ENCODE data around the gene ISG15. TPM values are rescaled to one million over a fixed set of nuclear protein-coding genes. Genes with fewer than 3 reads are reported as not detected.

Gene ISG15
- total and polyA plus RNA-seq, 2 experiments from 2014 or later, result 62.3 to 89.6 TPM

- Histone ChIP-seq H3K9me3 (ENCODE audit: low read depth) (no peaks in the 10 kb centered on the region), H3K4me2 (peak overlapping the region; percentile 57), H3K4me1 (ENCODE audit: insufficient read depth) (peaks cover 32% of the 10 kb centered on the region), H4K20me1 (ENCODE audit: insufficient read depth, poor library complexity, severe bottlenecking) (no peaks in the 10 kb centered on the region), H2AFZ (no peak overlapping the region), H3K27ac (no peak overlapping the region), H3K79me2 (peaks cover 16% of the 10 kb centered on the region), H3K4me3 (no peak overlapping the region), H3K9me2 (replicated peaks; ENCODE audit: insufficient read depth) (no peaks in the 10 kb centered on the region), H3K27me3 (no peaks in the 10 kb centered on the region), H3K36me3 (replicated peaks; ENCODE audit: insufficient read depth, low read depth) (no peaks in the 10 kb centered on the region)
- 80% methylated on average over 7 of the region's 7 CpGs for WGBS (ENCODE audit: low lambda C conversion rate, missing lambda C conversion rate)
- no peak for TF ChIP-seq EZH2 (IDR thresholded peaks at IDR 0.05; ENCODE audit: borderline replicate concordance)
- TF ChIP-seq EZH2phosphoT487 (IDR thresholded peaks at IDR 0.05; ENCODE audit: low read depth, severe bottlenecking, unreplicated experiment), result no peak
- TF ChIP-seq, protein P1, sequence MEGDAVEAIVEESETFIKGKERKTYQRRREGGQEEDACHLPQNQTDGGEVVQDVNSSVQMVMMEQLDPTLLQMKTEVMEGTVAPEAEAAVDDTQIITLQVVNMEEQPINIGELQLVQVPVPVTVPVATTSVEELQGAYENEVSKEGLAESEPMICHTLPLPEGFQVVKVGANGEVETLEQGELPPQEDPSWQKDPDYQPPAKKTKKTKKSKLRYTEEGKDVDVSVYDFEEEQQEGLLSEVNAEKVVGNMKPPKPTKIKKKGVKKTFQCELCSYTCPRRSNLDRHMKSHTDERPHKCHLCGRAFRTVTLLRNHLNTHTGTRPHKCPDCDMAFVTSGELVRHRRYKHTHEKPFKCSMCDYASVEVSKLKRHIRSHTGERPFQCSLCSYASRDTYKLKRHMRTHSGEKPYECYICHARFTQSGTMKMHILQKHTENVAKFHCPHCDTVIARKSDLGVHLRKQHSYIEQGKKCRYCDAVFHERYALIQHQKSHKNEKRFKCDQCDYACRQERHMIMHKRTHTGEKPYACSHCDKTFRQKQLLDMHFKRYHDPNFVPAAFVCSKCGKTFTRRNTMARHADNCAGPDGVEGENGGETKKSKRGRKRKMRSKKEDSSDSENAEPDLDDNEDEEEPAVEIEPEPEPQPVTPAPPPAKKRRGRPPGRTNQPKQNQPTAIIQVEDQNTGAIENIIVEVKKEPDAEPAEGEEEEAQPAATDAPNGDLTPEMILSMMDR (IDR thresholded peaks at IDR 0.05; ENCODE audit: poor library complexity), result no peak
- no peak for DNase-seq (ENCODE audit: low spot score)
Measured at GRCh38 chr1:1004420-1004779, 8.9 kb upstream of the ISG15 start.

GRCh38 chr1:1004780-1005697 is 8.3 kb upstream of the ISG15 start:
- peak; percentile 74 for DNase-seq (ENCODE audit: low spot score)
- WGBS (ENCODE audit: low lambda C conversion rate, missing lambda C conversion rate), result 33% methylated on average over 21 of the region's 21 CpGs
- Histone ChIP-seq H3K4me2 (peak overlapping the region; percentile 57), H3K27me3 (no peaks in the 10 kb centered on the region), H3K4me3 (no peak overlapping the region), H3K9me2 (replicated peaks; ENCODE audit: insufficient read depth) (no peaks in the 10 kb centered on the region), H3K27ac (peak overlapping the region; percentile 97), H2AFZ (no peak overlapping the region), H4K20me1 (ENCODE audit: insufficient read depth, poor library complexity, severe bottlenecking) (no peaks in the 10 kb centered on the region), H3K79me2 (peaks cover 16% of the 10 kb centered on the region), H3K9me3 (ENCODE audit: low read depth) (no peaks in the 10 kb centered on the region), H3K36me3 (replicated peaks; ENCODE audit: insufficient read depth, low read depth) (no peaks in the 10 kb centered on the region), H3K4me1 (ENCODE audit: insufficient read depth) (peaks cover 32% of the 10 kb centered on the region)
- TF ChIP-seq EZH2phosphoT487 (IDR thresholded peaks at IDR 0.05; ENCODE audit: low read depth, severe bottlenecking, unreplicated experiment) (no peak), EZH2 (IDR thresholded peaks at IDR 0.05; ENCODE audit: borderline replicate concordance) (no peak)
- TF ChIP-seq, protein P1 (IDR thresholded peaks at IDR 0.05; ENCODE audit: poor library complexity), result no peak

DNA sequence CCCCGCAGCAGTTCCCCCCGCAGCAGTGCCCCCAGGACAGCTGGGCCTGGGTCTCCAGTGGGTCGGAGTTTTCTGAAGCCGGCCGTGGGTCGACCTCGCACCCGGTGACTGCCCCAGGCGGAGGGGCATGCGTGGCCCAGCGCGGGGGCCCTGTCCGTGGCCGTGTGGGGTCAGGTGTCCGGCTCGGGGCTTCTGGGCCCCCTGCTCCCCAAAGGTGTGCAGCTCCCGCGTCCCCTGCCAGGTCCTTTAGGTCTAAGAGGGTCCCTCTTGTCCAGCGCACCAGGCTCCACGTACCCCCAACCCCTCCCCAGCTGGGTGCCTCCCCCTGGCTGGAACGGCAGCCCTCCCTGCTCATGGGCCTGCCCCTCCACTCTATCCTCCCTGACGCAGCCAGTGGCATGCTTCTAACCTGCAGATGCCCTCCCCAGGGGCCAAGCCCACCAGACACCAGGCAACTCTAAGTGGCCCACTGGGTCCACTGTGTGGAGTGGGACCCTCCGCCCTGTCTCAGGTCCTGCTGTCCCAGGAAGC is 7.5 kb upstream of the ISG15 start:
- Histone ChIP-seq H2AFZ (no peak overlapping the region), H3K79me2 (peaks cover 16% of the 10 kb centered on the region), H3K4me1 (ENCODE audit: insufficient read depth) (peaks cover 32% of the 10 kb centered on the region), H3K9me2 (replicated peaks; ENCODE audit: insufficient read depth) (no peaks in the 10 kb centered on the region), H3K36me3 (replicated peaks; ENCODE audit: insufficient read depth, low read depth) (no peaks in the 10 kb centered on the region), H3K4me2 (peak overlapping the region; percentile 57), H3K9me3 (ENCODE audit: low read depth) (no peaks in the 10 kb centered on the region), H3K27me3 (no peaks in the 10 kb centered on the region), H3K27ac (peak overlapping the region; percentile 97), H3K4me3 (no peak overlapping the region), H4K20me1 (ENCODE audit: insufficient read depth, poor library complexity, severe bottlenecking) (no peaks in the 10 kb centered on the region)
- WGBS (ENCODE audit: low lambda C conversion rate, missing lambda C conversion rate), result 77% methylated on average over 17 of the region's 23 CpGs
- DNase-seq (ENCODE audit: low spot score), result no peak
- TF ChIP-seq, protein P1 (IDR thresholded peaks at IDR 0.05; ENCODE audit: poor library complexity), result no peak

Measured in hepatocyte (in vitro differentiated cells).